ENCODE data around the gene C4BPA.

The C4BPA gene

DNA sequence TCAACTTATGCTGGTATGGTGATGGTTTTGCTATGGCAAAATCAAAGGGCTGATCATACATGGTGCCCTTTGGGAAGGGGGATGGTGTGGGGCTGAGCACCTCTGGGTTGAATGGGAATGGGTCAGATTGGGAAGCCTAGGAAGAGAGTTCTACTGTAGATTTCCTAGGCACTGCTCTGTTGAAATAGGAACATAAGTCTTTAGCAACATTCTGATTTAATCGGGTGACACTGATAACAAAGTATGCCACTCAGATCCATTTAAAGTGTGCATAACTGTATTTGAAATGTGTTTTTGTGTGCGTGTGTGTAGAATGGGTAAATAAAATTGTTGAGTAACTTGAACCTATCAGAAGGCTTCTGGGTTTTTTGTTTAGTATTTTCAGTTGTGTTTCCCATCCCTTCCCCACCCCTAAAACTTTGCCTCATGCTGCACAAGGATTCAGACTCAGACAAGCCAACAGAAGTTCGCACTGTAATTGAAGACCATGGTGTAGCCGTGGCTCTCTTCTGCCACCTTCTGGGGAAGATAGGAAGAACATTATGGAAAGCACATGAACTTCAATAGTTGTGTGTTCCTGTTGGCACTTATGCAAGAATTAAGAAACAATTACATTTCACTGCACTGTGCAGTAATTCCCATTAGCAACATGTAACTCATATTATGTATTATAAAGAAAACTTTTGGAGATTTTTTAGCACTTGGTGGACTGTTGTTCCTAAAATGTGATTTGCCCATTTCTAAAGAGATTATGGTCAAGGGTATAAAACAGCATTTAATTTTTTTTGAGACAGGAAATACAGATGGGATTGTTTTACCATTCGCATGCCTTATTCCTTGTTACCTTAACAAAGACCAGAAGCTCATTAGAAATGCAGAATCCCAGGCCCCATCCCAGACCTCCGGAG, 26.3 kb upstream of the C4BPA start:
- peak; percentile 58 for DNase-seq

DNA sequence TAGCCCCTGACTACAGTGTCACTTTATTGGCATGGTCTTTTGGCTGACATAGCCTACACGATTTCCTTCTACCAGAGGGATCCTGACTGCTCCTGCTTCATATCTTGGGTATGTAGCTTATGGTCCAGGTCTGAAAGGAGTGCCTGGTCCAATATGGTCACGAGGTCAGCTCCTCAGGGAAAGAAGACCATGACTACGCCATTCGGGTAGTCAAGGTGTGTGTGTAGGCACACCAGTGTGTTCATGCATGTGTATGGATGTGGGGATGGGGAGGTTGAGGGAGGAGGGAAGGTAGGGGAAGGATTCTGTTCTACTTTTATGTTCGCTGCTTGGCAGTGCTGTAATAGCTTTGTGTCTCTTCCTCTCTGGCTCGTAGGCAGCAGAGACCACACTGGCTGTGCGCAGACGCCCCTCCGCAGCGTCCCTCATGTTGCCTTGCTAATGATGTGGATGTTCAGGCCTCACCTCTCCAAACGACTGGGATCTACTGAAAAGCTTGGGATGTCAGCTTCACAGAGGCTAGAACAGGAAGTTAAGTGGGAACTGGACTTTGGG, 25.4 kb upstream of the C4BPA start:
- DNase-seq, result no peak

DNA sequence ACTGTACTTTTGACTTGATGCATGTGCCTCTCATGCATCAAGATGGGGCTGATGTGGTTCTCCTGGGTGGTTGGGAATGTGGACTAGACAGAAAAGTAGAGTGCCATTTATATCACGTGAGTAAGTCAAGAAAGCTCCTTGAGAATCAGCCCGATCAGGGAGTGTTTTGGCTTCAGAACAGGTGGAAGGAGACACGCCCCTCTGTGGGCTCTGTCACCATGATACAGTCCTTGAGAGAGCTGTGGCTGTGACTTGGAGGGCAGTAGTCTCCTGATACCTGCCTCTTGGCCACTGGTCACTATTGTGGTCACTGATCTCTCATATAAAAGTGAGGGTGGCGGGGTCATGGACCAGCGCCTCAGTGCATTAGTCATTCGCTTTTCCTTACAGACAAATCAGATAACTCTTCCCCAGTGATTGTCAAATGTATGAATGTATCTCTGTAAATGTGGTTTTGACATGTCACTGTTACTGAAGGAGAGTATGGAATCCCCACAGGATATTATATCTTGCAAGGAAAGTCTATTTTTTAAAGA, 24.3 kb upstream of the C4BPA start:
- DNase-seq, result no peak

DNA sequence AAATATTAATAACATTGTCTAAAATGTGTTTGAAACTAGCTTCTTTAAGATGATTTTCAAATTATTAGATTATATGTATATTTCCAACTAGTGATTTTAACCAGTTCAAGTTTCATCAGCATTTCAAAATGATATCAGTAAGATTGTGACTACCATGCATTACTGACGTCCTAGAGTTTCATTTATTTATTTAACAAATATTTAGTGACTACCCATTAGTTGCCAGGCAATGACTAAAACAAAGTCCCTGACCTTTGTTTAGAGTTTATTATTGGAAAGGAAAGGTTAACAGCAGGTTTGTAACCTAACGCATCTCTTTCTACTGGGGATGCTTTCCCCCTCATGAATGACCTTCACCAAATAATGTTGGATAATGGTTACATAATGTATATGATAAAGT, 22.9 kb upstream of the C4BPA start:
- DNase-seq, result no peak

DNA sequence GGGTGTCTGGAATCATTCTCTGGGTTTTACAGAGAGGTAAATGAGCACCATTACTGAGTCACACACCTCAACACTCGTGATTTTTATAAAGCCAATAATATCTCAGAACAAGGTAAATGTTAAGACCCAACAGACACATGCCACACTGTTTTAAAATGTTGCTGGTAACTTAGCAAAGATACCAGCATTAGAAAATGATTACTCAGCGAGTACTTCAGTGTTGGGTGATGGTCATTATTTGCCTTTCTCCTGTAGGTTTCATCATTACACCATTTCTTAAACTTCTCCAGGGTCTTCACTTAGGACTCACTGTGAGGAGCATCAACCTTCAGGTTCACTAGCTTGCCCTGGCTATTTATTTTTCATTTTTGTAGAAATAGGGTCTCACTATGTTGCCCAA, 22.2 kb upstream of the C4BPA start:
- no peak for DNase-seq

DNA sequence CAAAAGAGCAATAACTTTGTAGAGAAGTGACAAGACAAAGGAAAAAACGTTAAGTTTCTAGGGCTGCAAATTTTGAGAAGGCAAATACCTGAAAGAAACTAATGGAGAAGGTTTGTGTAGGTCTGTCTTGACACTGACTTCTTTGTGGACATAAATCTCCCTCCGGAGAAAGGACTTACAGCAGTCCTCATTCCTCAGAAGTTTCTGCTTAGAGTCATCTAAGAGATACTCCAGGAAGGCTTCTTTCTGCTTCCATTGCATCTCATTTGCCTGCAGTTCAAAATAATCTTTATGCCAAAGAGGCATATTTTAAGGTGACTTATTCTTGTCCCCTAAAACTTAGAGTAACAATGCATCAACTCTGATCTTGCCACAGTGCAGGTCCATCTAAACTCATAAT, 19.8 kb upstream of the C4BPA start:
- no peak for DNase-seq

DNA sequence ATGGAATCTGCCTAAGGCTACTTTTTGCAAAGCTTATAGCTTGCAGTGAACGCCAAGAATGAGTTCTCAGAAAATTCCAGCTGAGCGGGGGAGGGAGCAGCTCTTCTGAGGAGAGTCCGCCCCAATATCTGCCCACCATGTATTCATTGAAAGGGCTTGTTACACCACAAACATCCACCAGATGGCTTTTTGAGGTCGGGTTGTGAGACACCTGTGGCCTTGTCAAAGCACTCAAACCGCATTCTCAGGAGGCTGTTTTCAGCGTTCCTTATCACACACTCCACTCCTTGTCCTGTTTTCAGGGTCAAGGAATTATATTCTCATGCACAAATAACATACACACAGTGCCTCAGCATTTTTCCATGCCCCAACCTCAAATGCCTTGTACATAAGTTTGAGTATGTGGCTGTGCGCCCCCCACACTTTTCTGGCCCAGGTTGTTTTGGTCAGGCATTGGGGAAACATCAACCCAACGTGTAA, 19.3 kb upstream of the C4BPA start:
- peak; percentile 49 for DNase-seq

DNA sequence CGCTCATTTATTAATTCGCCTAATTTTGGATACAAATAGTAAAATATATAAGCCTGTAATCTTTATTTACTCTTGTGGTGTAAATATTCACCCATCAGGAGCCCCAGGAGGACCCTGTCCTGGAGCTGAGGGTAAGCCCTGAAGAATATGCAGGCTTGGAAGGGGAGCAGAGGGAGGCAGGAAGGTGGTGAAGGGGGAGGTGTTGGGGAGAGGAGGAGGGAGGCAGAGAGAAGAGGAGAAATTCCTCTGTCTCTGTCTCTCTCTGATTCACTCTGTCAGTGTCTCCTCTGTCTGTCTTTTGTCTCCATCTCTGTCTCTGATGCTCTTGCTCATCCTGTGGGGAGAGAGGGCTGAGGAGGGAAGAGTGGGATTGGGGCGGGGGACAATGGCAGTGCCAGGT, 18.1 kb upstream of the C4BPA start:
- DNase-seq, result no peak

DNA sequence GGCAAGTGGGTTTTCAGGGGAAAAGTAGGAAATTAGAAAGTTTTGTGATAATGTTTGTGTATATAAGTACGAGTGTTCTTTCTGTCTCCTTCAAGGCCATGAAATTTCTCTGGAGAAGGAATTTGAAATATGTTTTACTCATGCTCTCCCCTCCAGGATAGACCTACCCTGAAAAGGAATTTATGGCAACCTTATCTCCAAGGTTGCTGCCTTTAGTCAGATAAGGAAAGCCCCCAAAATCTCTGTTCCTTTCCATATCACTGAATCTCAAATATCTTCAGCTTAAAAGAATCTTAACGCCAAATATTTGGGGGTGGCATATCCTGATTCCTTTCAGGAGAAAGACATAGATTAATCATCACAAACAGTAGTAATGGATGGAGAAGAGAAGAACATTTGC, 15.9 kb upstream of the C4BPA start:
- no peak for DNase-seq

DNA sequence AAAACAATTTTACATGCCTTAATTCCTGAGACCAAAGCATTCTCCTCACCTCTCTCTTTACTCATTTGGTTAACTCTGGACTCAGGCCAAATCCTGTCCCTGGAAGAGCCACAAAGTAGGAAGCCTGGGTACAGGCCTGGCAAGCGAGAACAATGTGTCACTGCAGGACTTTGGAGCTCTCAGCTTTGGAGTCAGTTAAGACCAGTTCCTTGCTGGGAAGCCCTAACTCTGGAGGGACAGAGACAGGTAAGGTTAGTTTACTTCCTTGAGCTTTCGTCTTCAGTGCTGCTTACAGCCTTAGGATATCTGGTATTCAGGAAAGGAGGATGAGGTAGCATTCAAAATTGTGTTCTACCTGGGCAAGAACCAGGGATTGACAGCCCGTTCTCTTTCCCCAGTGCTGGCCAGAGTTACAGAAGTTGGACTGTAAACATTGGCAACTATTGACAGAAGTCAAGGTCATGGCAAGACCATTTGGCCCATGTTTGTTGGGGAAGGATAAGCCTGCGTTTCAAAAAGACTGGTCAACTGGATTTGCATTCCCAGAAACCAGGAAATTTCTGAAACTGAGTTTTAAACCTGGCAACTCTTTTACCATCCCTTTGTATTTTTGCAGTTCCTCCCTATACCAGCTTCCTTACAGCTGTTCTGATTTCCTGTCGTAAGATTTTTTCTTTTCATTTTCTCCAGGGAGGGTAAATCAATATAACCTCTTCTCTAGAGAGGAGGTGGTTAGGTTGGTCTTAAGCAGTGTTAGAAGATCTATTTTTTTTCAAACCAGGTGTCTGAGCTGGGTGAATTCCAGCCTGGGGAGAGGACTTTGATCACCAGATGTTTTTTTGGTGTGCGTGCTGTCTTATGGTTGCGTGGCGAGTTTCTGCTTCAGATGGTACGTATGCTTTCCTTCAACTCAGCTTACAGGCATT, 15.1 kb upstream of the C4BPA start, which contains the start of gene C4BPB:
TSS of gene C4BPB (plus strand) at position 160 of the 926 bp plus-strand sequence. CDS start at position 832, 672 bp downstream.
- DNase-seq, result no peak

DNA sequence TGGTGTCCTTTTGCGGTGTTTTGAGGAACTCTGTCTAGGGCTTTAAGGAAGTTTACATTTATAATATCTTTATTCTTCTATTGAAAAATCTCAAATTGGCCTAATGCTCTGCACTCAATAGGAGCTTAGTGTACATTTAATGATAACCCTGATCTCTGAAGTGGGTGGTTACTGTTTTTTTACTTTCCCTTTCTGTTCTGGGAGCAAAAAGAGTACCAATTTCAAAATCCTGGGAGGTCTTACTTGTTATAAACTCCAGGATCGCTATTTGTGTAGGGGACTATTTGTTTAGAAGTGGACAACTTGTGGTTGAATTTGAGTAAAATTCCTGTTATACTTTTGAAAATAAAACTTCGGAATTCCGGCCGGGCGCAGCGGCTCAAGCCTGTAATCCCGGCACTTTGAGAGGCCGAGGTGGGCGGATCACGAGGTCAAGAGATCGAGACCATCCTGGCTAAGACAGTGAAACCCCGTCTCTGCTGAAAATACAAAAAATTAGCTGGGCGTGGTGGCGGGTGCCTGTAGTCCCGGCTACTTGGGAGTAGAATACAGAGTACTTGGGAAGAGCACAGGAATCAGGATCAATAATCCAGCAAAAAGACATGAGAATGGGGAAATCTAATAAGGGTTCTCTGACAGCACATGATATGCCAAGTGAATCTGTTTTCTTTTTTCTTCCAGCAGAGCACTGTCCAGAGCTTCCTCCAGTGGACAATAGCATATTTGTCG, 14.2 kb upstream of the C4BPA start:
- DNase-seq, result no peak

DNA sequence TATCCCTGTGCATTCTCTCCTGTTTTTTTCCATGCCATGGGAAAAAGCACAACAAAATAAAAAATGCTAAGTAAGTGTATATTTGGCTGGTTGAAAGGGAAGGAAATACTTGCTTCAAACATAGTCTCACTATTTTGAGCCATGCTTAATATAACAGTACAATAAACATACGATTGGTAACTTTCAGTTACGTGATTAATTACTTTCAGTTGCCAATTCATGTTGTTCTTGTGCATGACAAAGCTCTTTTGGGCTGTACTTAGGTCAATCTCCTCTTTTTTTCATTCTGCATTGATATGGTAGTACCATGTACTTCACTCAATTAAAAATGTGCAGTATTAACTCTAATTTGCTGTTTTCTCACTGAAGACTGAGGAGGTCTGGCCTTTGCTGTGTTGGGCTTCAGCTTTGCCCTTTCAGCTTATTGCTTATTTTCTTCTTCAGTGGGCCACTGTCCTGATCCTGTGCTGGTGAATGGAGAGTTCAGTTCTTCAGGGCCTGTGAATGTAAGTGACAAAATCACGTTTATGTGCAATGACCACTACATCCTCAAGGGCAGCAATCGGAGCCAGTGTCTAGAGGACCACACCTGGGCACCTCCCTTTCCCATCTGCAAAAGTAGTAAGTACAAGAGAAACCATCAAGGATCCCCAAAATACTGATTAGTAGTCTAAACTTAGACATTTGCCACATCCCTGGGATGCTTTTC, 12.7 kb upstream of the C4BPA start:
- DNase-seq, result no peak

DNA sequence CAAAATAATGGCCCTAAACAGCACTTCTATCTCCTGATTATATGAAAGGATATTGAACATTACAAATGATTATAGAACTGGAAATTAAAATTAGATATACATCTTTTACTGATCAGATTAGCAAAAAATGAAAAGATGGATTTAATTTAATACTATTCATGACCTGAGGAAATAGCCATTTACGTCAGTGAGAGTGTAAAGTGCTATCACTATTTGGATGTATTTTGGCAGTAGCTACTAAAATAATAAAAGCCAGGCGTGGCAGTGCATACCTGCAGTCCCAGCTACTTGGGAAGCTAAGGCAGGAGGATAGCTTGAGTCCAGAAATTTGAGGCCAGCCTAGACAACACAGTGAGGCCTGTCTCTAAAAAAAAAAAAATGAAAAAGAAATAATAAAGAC, 10.1 kb upstream of the C4BPA start:
- DNase-seq, result no peak

DNA sequence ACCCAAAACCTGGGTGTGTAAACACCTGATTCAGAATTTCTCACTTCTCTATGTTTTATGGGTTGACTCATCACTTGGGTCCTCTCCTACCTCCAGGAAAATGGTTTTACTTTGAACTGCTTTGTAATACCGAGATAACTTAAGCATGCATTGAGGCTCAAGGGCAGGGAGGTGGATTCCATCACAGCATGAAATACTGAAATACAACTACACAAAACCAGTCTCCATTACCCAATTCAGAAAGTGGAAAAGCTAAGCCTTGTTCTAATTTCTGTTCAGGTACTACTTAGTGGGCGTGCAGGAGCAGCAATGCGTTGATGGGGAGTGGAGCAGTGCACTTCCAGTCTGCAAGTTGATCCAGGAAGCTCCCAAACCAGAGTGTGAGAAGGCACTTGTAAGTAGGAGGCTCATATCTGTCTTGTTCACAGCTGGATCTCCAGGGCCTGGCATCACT, 6.1 kb upstream of the C4BPA start:
- DNase-seq, result no peak

DNA sequence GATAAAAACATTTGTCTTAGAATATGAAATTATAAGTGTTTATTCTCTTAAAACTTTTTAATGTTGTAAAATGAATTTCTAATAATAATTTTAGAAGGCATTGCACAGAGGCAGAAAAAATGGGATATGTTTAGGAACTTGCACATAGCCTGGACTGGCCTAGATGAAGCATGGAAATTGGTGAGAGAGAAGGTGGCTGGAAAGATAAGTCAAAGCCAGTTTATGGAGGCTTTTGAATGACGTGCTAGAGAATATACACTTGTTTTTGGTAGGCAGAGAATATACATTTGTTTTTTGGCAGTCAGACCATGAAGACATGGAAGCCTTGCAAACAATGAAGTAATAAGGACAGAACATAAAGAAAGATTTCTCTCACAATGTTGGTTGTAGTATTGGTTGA, 2.3 kb upstream of the C4BPA start:
- no peak for DNase-seq

DNA sequence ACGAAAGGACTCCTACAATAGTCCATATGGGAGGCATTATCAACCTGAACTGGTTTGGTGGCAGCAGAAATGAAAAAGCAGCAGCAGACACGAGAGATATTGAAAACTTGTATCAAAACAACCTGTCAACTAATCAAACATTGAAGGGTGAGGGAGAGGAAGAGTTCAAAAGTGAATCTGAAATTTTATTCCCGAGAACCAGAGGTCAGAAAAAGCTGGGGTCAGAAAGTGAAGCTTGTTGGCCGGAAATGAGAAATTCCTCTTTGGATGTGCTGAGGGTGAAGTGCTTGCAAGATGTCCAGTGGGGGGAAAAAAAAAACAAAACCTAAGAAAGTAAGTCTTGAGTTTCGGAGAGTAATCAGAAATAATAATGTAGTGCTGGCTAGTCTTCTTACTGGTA, 1.9 kb upstream of the C4BPA start:
- DNase-seq, result no peak

DNA sequence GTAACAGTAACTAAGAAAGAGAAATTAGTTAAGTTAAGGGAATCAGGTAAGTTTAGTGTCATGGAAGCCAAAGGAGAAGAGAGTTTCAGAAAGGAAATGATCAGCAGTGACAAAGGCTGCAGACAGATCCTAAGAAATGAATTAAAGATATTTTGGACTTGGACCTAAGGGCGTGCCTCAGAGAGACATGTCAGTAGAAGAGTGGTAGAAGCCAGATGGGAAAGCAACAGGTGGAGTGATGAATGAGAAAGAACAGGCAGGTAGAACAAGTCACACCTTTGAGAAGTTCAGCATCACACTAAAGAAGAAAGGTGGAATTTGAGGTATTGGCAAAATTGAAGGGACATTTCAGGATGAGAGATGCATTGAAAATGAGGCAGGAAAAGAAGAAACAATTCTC, 1.4 kb upstream of the C4BPA start:
- no peak for DNase-seq

DNA sequence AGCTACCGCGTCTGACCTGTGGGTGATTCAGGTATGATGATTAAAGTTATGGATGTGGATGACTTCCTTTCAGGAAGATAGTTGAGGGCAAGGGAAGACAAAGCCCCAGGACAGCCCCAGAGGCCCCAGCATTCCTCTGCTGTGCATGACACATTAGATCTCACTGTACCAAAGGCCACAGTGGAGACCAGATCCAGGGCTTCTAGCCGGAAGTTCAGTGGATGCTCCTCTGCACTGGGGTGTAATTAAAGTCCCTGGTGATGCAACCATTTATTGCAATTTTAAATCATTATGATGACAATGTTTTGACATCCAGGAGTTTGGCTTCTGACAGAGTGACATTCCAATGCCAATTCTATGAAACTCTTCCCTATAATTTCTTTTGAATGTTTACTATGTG, 5.0 kb downstream of the C4BPA start:
- DNase-seq, result no peak

DNA sequence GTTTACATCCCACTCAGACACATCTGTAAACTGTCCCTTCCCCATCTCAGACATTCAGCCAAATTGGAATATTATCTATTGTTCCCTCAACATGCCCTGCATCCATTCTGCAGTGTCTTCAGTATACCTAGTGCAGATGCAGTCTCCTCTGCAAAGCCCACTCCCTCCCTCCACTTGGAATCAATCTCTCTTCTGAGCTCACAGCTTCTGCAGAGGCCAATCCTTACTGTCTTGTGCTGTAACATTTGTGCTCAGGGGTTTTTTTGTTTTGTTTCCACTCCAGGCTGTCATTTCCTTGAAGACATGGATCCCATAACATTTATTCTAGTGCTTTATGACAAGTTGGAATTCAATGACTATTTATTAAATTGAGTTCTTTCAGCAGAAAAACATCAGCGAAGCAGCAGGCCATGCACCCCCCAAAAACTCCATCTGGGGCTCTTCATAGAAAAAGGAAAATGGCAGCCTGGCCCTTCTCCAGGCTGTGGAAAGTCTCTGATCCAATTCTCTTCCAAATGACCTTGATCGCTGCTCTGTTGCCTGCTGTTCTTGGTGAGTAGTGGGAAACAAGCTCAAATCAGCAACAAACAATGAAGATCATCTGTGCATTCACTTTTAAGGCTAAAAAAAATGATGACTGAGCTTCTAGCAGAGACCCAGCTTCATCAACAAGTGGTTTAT, 8.7 kb downstream of the C4BPA start:
- DNase-seq, result no peak

DNA sequence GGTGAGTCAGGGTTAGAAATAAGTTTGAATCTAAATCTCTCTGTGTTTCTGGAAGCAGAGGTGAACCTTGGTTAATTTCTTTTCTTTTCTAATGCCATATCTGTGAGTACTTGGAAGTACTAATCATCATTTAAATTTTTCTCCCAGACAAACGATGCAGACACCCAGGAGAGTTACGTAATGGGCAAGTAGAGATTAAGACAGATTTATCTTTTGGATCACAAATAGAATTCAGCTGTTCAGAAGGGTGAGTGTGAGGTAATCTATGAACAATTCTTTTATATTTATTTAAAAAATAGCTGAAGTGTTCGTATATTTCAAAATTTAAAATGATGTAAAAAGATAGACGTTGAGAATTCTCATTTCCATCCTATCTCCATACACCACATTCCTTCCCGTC, 11.2 kb downstream of the C4BPA start:
- DNase-seq, result no peak

DNA sequence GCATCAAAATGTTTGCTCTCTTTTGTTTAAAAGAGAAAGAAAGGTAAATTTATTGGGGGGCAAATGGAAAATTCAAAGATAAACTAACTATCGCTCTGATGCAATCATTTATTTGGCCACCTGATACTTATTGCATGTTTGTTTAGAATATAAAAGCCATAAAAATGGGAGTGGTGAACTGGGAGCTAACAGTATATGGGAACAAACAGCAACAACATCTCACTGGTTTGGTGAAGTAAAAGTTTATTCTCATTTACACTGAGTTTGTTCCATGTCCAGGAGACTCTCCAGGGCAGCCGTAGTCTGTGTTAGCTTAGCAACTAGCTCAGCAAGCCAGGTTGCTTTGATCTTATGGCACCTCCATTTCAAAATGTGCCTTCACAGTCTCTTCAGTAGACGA, 20.4 kb downstream of the C4BPA start:
- no peak for DNase-seq

Data from activated T-cell treated with anti-CD3 and anti-CD28 coated beads for 4 hours (primary cell).